Measurements from ENCODE around the gene PLEKHA6. TPM values are rescaled to one million over a fixed set of nuclear protein-coding genes. Genes with fewer than 3 reads are reported as not detected.

PLEKHA6 gene
- polyA plus RNA-seq, 3 donors, result 41.1 to 56.4 (median 48.0) TPM

DNA sequence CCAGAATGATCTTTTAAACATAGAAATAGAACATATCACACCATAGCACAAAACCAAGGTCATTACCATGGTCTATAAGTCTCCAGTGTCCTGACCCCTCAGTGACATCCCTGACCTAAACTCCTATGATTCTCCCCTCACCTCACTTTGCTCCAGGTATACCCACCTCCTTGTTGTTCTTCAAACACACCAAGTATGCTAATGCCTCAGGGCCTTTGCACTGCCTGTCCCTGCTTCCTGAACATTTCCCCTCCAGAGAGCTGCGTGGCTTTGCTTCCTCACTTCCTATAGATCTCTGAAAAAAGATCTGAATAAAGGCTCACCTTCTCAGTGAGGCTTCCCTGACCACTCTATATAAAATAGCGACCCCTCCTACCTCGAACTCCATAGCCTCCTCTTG, 147.0 kb downstream of the PLEKHA6 start:
- DNase-seq (ENCODE audit: extremely low read depth in 1 of 11, low read depth in 9 of 11, low spot score in 4 of 11), result no peak

DNA sequence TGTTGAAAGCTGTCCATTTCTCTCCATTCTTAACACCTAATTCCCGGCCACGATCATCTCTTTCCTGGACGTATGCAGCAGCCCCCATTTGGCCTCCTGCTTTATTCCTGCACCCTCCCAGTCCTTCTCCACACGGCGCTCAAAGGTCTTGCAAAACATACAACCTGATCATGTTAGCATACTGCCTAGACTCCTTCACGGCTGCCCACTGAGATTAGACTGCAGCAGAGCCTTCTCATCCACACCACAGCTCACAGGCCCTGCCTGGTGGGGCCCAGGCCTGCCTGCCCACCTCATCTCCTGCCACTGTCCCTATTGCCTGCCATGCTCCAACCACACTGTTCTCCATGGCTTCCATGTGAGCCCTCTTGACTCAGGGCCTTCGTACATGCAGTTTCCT, 148.7 kb downstream of the PLEKHA6 start:
- no peak for DNase-seq (ENCODE audit: extremely low read depth in 1 of 11, low read depth in 9 of 11, low spot score in 4 of 11)

GRCh38 chr1:204207136-204207616, 152.6 kb downstream of the PLEKHA6 start:
- DNase-seq (ENCODE audit: extremely low read depth in 1 of 11, low read depth in 9 of 11, low spot score in 4 of 11), result peak in 5 of 11 donors; percentile 31 to 50 (median 39)

GRCh38 chr1:204206121-204206520, 153.6 kb downstream of the PLEKHA6 start:
- no peak for DNase-seq (ENCODE audit: extremely low read depth in 1 of 11, low read depth in 9 of 11, low spot score in 4 of 11)

GRCh38 chr1:204205486-204205885, 154.2 kb downstream of the PLEKHA6 start:
- no peak for DNase-seq (ENCODE audit: extremely low read depth in 1 of 11, low read depth in 9 of 11, low spot score in 4 of 11)

GRCh38 chr1:204204944-204205343, 154.8 kb downstream of the PLEKHA6 start:
- no peak for DNase-seq (ENCODE audit: extremely low read depth in 1 of 11, low read depth in 9 of 11, low spot score in 4 of 11)

DNA sequence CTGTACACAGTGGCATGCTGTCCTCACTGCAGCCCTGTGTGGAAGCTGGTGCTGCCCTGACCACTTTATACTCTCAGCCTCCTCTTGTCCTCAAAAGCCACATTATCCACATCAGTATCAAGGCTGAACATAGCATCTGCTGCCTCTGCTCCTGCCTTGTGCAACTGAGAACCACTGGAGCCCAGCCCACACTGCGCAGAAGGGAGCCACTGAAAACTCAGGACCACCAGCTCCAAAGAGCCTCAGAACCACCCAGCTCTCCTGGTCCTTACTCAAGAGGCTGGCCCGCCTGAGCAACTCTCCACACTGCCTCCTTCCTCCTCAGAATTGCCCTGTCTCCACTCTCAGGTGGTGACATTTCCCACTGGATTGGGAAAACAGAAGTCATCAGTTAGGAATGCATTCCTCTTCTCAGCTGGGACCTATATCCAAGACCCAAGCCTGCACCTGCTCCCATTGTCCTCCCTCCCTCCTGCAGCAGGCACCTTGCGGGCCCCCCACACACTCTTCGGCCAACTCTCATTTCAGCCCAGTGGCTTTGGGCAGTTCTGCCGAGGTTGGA, 156.4 kb downstream of the PLEKHA6 start:
- DNase-seq (ENCODE audit: extremely low read depth in 1 of 11, low read depth in 9 of 11, low spot score in 4 of 11), result no peak

DNA sequence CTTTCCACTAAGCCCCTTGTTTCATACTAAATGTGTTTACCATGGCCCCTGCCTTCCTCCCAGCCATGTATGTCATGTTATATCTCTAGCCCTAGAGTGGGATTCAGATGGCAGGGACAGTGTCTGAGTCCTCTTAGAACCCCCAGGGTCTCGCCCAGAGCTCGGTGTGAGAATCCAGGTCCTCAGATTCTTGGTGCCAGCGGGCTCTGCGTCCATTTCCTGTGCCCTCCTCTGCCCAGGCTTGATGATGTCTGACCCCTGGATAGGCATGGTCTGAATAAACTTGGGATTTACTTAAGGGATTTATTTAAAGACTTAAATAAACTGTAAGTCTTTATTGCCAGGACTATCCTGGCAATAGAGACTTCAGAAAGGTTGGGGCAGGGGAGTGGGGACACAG, 157.2 kb downstream of the PLEKHA6 start:
- no peak for DNase-seq (ENCODE audit: extremely low read depth in 1 of 11, low read depth in 9 of 11, low spot score in 4 of 11)

- DNase-seq (ENCODE audit: extremely low read depth in 1 of 11, low read depth in 9 of 11, low spot score in 4 of 11), result no peak
Observed at GRCh38 chr1:204201348-204202040, 158.2 kb downstream of the PLEKHA6 start.

DNA sequence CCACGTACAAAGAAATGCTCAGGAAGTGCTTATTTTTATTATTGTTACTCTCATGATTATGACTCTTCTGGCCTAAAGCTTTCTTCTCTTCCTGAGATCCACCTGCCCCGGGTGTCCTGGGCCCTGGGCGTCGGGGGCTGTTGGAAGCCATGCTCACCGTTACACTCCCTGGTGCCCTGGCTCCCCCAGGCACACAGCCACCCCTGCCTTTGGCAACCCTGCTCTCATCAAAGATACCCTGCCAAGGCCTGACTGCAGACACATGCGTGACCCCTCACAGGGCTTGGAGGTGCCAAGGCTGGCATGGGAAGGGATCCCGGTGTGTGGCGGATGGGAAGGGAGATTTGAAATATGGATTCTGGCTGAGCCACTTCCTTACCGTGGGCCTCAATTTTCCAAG, 160.2 kb downstream of the PLEKHA6 start:
- no peak for DNase-seq (ENCODE audit: extremely low read depth in 1 of 11, low read depth in 9 of 11, low spot score in 4 of 11)

DNA sequence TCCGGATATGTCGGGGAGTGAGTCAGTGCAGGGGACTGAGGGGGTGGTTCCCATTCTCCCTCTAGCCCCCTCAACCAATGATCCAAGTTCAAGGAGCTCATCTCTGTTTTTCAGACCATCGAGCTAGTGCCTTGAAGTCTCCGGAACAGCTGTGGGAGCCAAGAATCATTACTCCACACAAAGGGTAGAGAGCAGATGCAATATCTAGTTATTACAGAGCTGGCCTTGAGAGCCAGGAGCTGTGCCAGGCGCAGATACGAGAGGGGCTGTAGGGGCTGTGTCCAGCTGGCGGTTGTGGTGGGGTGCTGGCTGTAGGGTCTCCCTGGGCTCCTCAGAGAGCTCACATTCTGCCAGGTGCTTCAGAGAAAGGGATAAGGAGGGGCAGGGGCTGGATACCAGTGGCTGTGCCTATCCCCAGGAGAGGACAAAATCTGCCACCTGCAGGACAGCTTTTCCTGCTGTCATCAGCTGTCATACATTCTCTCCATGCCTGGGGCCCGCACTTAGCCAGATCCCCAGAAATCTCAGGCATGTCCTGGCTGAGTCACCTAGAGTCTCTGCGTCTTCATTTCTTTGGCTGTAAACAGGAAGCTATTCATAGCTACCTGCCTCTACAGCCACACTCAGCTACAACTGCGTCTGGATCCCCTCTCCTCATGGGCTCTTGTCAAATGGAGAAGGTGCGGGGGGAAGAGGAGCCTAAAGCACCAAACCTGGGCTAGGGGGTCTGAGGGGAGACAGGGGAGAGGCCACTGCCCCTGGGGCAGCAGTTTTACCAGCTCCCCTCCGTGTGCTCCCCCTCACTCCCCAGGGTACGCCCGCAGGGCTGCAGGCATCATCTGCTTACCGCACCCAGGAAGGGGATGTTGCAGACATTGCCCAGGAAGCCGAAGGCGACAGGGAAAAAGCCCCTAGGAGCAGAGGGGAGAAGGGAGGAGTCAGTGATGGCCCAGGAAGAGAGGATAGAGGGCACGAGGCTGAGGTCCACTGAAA, 161.1 kb downstream of the PLEKHA6 start:
- DNase-seq (ENCODE audit: extremely low read depth in 1 of 11, low read depth in 9 of 11, low spot score in 4 of 11), result no peak

DNA sequence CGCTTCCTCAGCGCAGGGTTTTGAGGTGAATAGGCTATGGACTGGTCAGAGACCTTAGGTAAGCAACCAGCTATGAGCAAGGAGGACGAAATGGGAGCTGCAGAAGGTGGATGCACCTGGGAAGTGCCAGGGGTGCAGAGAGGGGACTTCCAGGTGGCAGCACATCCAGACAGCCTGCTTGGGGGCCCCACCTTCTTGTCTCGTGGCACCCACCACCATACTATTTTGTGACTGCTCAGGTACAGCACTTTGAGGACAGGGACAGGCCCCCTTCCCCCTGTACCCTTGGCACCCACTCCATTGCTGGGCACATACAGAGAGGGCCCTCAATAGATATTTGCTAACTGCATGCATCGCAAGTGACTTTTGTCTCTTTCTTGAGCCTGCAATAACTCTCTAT, 162.7 kb downstream of the PLEKHA6 start:
- DNase-seq (ENCODE audit: extremely low read depth in 1 of 11, low read depth in 9 of 11, low spot score in 4 of 11), result no peak

GRCh38 chr1:204196068-204196795, 163.5 kb downstream of the PLEKHA6 start, which contains the start of gene KISS1:
TSS of gene KISS1 (minus strand) at chr1:204196491. CDS start at chr1:204192876, 3,615 bp downstream.
- DNase-seq (ENCODE audit: extremely low read depth in 1 of 11, low read depth in 9 of 11, low spot score in 4 of 11), result no peak

DNA sequence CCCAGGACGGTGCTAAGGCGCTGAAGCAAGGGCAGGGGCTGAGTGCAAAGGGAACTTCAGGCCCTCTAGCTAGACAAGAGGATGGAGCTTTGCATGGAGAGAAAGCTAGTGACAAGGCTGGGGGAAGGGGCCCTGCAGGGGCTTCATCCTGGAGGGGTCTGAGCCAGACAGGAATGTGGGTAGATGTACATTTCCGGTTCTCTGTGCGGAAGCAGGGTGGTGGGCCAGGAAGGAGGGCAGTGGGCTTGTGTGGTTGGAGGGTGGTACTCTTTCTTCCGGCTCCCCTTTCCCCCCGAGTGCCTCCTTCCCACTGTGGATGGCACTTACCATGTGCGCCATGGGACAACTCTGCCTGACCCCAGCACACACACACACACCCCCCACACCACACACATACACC, 165.0 kb downstream of the PLEKHA6 start:
- no peak for DNase-seq (ENCODE audit: extremely low read depth in 1 of 11, low read depth in 9 of 11, low spot score in 4 of 11)

- no peak for DNase-seq (ENCODE audit: extremely low read depth in 1 of 11, low read depth in 9 of 11, low spot score in 4 of 11)
Observed at GRCh38 chr1:204194080-204194479, 165.6 kb downstream of the PLEKHA6 start.

- no peak for DNase-seq (ENCODE audit: extremely low read depth in 1 of 11, low read depth in 9 of 11, low spot score in 4 of 11)
Observed at GRCh38 chr1:204192589-204193352, 167.0 kb downstream of the PLEKHA6 start.

DNA sequence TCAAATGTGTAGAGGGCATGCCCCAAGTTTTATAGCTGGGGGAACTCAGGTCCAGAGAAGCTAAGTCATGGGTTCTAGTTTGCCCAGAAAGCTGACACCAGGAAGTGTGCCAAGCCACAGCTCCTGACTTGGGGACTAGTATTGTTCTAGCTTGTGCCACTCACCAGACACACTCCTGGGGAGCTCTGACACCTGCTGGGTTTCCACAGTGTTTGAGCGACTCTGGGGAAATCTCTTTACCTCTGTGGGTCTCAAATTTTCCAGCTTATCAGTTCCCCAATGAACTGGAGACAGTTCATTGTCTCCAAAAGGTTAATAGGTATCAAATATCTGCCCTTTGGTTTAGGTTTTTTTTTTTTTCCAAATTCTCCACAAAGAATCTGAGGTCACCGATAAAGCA, 167.7 kb downstream of the PLEKHA6 start:
- no peak for DNase-seq (ENCODE audit: extremely low read depth in 1 of 11, low read depth in 9 of 11, low spot score in 4 of 11)

GRCh38 chr1:204191456-204191855, 168.3 kb downstream of the PLEKHA6 start:
- no peak for DNase-seq (ENCODE audit: extremely low read depth in 1 of 11, low read depth in 9 of 11, low spot score in 4 of 11)
